Keratinocyte (primary cell): ENCODE results near the gene PRKAR2B. TPM values are rescaled to one million over a fixed set of nuclear protein-coding genes. Genes with fewer than 3 reads are reported as not detected.

Experiments used
- DNase-seq: peaks from one replicate; pipeline ENCODE4 v3.0.0-alpha.2; 2011; ENCODE audit warnings: low read depth, missing footprints, low spot score
- FAIRE-seq: peaks from 2 replicates; lab custom pipeline; 2011; peaks lifted over from hg19 to GRCh38; lab: Jason Lieb, UNC
- H2AFZ ChIP-seq: 2 replicates; pipeline ENCODE4 v1.6.0; 2012; ENCODE audit warnings: low read length, control low read depth, inconsistent platforms; ENCODE audit not compliant: control insufficient read depth
- H3K27ac ChIP-seq: 2 replicates; pipeline ENCODE4 v1.5.1; 2011; ENCODE audit warnings: low read length; ENCODE audit not compliant: control insufficient read depth, insufficient read depth
- H3K27me3 ChIP-seq: 3 replicates; pipeline ENCODE4 v1.6.0; 2011; ENCODE audit warnings: low read length; ENCODE audit not compliant: control insufficient read depth, insufficient read depth; ENCODE audit errors: extremely low read depth
- H3K36me3 ChIP-seq, 2 experiments: 2 replicates in 1 of 2; 3 replicates in 1 of 2; pipeline ENCODE4 v1.5.1; 2011; ENCODE audit warnings: low read length in 2 of 2, mild to moderate bottlenecking in 1 of 2; ENCODE audit not compliant: control insufficient read depth in 2 of 2, insufficient read depth in 2 of 2; ENCODE audit errors: extremely low read depth in 1 of 2
- H3K4me1 ChIP-seq: 3 replicates; pipeline ENCODE4 v1.5.1; 2011; ENCODE audit warnings: low read length; ENCODE audit not compliant: control insufficient read depth, insufficient read depth; ENCODE audit errors: extremely low read depth
- H3K4me2 ChIP-seq: 3 replicates; pipeline ENCODE4 v1.6.0; 2011; ENCODE audit warnings: low read depth, low read length; ENCODE audit not compliant: control insufficient read depth, insufficient read depth; ENCODE audit errors: extremely low read depth
- H3K4me3 ChIP-seq, 3 experiments: fragments of 200-600 bp in 1 of 3; sonication (generic) in 1 of 3; 2 replicates in 2 of 3; 3 replicates in 1 of 3; pipeline ENCODE4 v1.5.1; 2011 to 2016; ENCODE audit warnings: low read length in 3 of 3, mild to moderate bottlenecking in 3 of 3, control low read depth in 2 of 3, inconsistent platforms in 1 of 3, low read depth in 1 of 3, mixed read lengths in 1 of 3, mixed run types in 1 of 3, moderate library complexity in 1 of 3; ENCODE audit not compliant: control insufficient read depth in 2 of 3, insufficient read depth in 2 of 3; ENCODE audit errors: extremely low read depth in 1 of 3
- H3K79me2 ChIP-seq: 2 replicates; pipeline ENCODE4 v1.6.0; 2012; ENCODE audit warnings: low read length; ENCODE audit not compliant: control insufficient read depth, insufficient read depth
- H3K9ac ChIP-seq: 3 replicates; pipeline ENCODE4 v1.6.0; 2011; ENCODE audit warnings: low read length; ENCODE audit not compliant: control insufficient read depth, insufficient read depth; ENCODE audit errors: extremely low read depth
- H3K9me1 ChIP-seq: 3 replicates; pipeline ENCODE4 v1.6.0; 2011; ENCODE audit warnings: low read length; ENCODE audit not compliant: control insufficient read depth, insufficient read depth; ENCODE audit errors: extremely low read depth
- H3K9me3 ChIP-seq: 2 replicates; pipeline ENCODE4 v1.5.1; 2012; ENCODE audit warnings: low read depth, low read length; ENCODE audit not compliant: control insufficient read depth
- H4K20me1 ChIP-seq: 3 replicates; pipeline ENCODE4 v1.6.0; 2011; ENCODE audit warnings: low read length; ENCODE audit not compliant: control insufficient read depth, insufficient read depth; ENCODE audit errors: extremely low read depth
- CTCF ChIP-seq, 3 experiments: IDR thresholded peaks in 1 of 3; conservative IDR thresholded peaks in 1 of 3; optimal IDR thresholded peaks in 1 of 3; 2 replicates in 2 of 3; 3 replicates in 1 of 3; pipeline versions ENCODE3 to v1.5.1; 2011; ENCODE audit warnings: low read length in 3 of 3, mild to moderate bottlenecking in 3 of 3, moderate library complexity in 2 of 3, control low read depth in 1 of 3, inconsistent platforms in 1 of 3; ENCODE audit not compliant: insufficient read depth in 2 of 3; ENCODE audit errors: extremely low read depth in 1 of 3
- EZH2 ChIP-seq: IDR thresholded peaks from one replicate; pipeline ENCODE4 v1.6.1; 2012; ENCODE audit warnings: inconsistent platforms, mild to moderate bottlenecking, low read length, moderate library complexity
- dilution Hi-C: fragments of 300-500 bp; cut with MboI; formaldehyde crosslinking; loops from one replicate; pipeline ENCODE4 v1.7.0; 2020; ENCODE audit warnings: low sequenced_read_pairs; ENCODE audit not compliant: extremely low pct_ligation_motif_present
- polyA plus RNA-seq, 5 experiments: library from polyadenylated mRNA; depleted of rRNA in 3 of 5; stranded (reverse) in 3 of 5; stranded (forward) in 1 of 5; unstranded in 1 of 5; fragments of >200 nt; gene quantifications; 1 replicate in 1 of 5; 2 replicates in 3 of 5; 3 replicates in 1 of 5; pipeline versions ENCODE4 v1.2.1 to v1.2.3, GENCODE V29; 2011 to 2012; ENCODE audit warnings: missing spikeins in 2 of 5, low read depth in 1 of 5, low replicate concordance in 1 of 5

Gene PRKAR2B
- polyA plus RNA-seq, 1 donor (not counting 4 experiments of a cell fraction or from before 2014, with no cell fraction given) = 0.01 TPM

- H3K79me2 ChIP-seq = no peaks in the 10 kb centered on the region
- no peak overlapping the region for H3K4me2 ChIP-seq
- no peaks in the 10 kb centered on the region for H3K27me3 ChIP-seq
- dilution Hi-C loops = no loop called here
- H3K4me1 ChIP-seq = no peaks in the 10 kb centered on the region
- H4K20me1 ChIP-seq = no peaks in the 10 kb centered on the region
- no peak for TF ChIP-seq CTCF (optimal IDR thresholded peaks at IDR 0.05 in 1 of 3, IDR thresholded peaks at IDR 0.05 in 1 of 3, conservative IDR thresholded peaks at IDR 0.05 in 1 of 3; ENCODE audit: extremely low read depth in 1 of 3, insufficient read depth in 2 of 3, low read length in 3 of 3)
- TF ChIP-seq EZH2 = no peak
- peaks cover 13 to 14% of the 10 kb centered on the region in 2 experiments for H3K36me3 ChIP-seq
- no peak overlapping the region for H3K9ac ChIP-seq
- H3K9me3 ChIP-seq = no peaks in the 10 kb centered on the region
- no peak overlapping the region for H3K27ac ChIP-seq
- no peak for FAIRE-seq
- no peak overlapping the region for H3K4me3 ChIP-seq
- no peaks in the 10 kb centered on the region for H3K9me1 ChIP-seq
- no peak for DNase-seq
- no peak overlapping the region for H2AFZ ChIP-seq
These were observed 159.1 kb downstream of the PRKAR2B start for GRCh38 chr7:107203607-107204006.

GRCh38 chr7:107206136-107206535, 161.6 kb downstream of the PRKAR2B start:
- no peak overlapping the region for H3K4me2 ChIP-seq
- no peak for DNase-seq
- no peak overlapping the region for H2AFZ ChIP-seq
- no peak overlapping the region for H3K4me3 ChIP-seq
- H3K4me1 ChIP-seq = no peaks in the 10 kb centered on the region
- peaks cover 12 to 13% of the 10 kb centered on the region in 2 experiments for H3K36me3 ChIP-seq
- TF ChIP-seq EZH2 = no peak
- TF ChIP-seq CTCF (optimal IDR thresholded peaks at IDR 0.05 in 1 of 3, IDR thresholded peaks at IDR 0.05 in 1 of 3, conservative IDR thresholded peaks at IDR 0.05 in 1 of 3; ENCODE audit: extremely low read depth in 1 of 3, insufficient read depth in 2 of 3, low read length in 3 of 3) = no peak
- dilution Hi-C loops = no loop called here
- H3K9ac ChIP-seq = no peak overlapping the region
- H3K9me3 ChIP-seq = no peaks in the 10 kb centered on the region
- H3K9me1 ChIP-seq = no peaks in the 10 kb centered on the region
- H3K27ac ChIP-seq = no peak overlapping the region
- no peak for FAIRE-seq
- H4K20me1 ChIP-seq = no peaks in the 10 kb centered on the region
- no peaks in the 10 kb centered on the region for H3K27me3 ChIP-seq
- H3K79me2 ChIP-seq = no peaks in the 10 kb centered on the region
